ENCODE measurements around the gene CAMTA1. TPM values are rescaled to one million over a fixed set of nuclear protein-coding genes. Genes with fewer than 3 reads are reported as not detected.
A peak's percentile ranks its signal among the peaks of the same experiment; 100 is the strongest.

Gene CAMTA1
- total and polyA plus RNA-seq, 4 donors, result 48.1 to 140 (median 52.3) TPM

DNA sequence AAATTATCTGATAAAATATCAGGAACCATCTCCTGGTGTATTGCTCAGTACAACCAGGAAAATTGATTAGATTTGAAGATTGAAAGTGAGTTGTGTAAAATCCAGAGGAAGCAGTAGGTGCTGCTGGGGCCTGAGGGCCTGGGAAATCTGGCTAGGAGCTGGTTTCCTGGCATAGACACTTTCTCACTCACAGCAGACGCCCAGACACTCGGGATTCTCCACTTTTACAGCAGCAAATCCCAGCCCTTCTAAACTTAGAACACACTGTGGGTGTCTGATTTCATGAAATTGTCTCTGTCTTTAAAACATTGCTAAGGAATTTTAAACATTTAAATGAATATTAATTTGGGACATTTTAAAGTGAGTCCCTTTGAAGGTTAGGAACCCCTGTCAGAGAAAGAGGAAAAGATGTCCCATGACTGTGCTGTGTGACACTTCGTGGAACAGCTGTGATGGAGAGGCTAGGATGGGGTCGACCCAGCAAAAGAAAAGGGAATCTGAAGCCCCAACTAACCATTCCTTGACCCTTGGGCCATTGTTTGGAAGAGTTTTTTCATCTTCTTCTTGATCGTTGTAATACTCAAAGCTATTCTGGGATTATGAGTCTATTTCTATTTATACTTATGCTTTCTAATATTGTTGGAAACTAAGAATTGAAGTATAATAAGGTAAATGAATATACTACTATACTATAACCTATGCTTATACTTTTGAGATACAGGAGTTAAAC is 936.9 kb downstream of the CAMTA1 start:
- Histone ChIP-seq H3K27ac (ENCODE audit: low read depth in 1 of 2, low read length in 1 of 2) (no peak overlapping the region), H3K27me3 (ENCODE audit: control insufficient read depth in 3 of 3, insufficient read depth in 3 of 3, low read length in 2 of 3) (peaks cover 0 to 5% (median 0%) of the 10 kb centered on the region in 3 donors), H3K36me3 (ENCODE audit: control insufficient read depth in 4 of 4, insufficient read depth in 4 of 4, low read length in 4 of 4) (no peaks in the 10 kb centered on the region), H3K9ac (ENCODE audit: insufficient read depth in 1 of 2, low read length in 2 of 2) (no peak overlapping the region), H3K4me1 (ENCODE audit: control insufficient read depth in 5 of 5, insufficient read depth in 5 of 5, low read length in 5 of 5) (peaks cover 0 to 3% (median 0%) of the 10 kb centered on the region in 5 donors), H3K9me3 (ENCODE audit: control insufficient read depth in 4 of 4, insufficient read depth in 3 of 4, low read length in 3 of 4) (no peaks in the 10 kb centered on the region), H3K4me3 (no peak overlapping the region)
- DNase-seq (no peak), ATAC-seq (ENCODE audit: insufficient read depth, low FRiP score) (no peak)
- WGBS, 2 donors, result 65 to 77% methylated on average over 5 of the region's 5 CpGs
- TF ChIP-seq CTCF (IDR thresholded peaks at IDR 0.05; ENCODE audit: control extremely low read depth, extremely low read depth), result no peak

GRCh38 chr1:7722670-7723012 is 937.4 kb downstream of the CAMTA1 start:
- H3K9ac ChIP-seq (ENCODE audit: insufficient read depth in 1 of 2, low read length in 2 of 2), result no peak overlapping the region
- 90 to 95% methylated on average over 2 of the region's 2 CpGs for WGBS, 2 donors
- H3K27ac ChIP-seq (ENCODE audit: low read depth in 1 of 2, low read length in 1 of 2), result no peak overlapping the region
- H3K4me3 ChIP-seq, result no peak overlapping the region
- no peaks in the 10 kb centered on the region for H3K36me3 ChIP-seq (ENCODE audit: control insufficient read depth in 4 of 4, insufficient read depth in 4 of 4, low read length in 4 of 4)
- ATAC-seq (ENCODE audit: insufficient read depth, low FRiP score) (no peak), DNase-seq (no peak)
- no peaks in the 10 kb centered on the region for H3K9me3 ChIP-seq (ENCODE audit: control insufficient read depth in 4 of 4, insufficient read depth in 3 of 4, low read length in 3 of 4)
- H3K4me1 ChIP-seq (ENCODE audit: control insufficient read depth in 5 of 5, insufficient read depth in 5 of 5, low read length in 5 of 5), result peaks cover 0 to 3% (median 0%) of the 10 kb centered on the region in 5 donors
- peaks cover 0 to 5% (median 0%) of the 10 kb centered on the region in 3 donors for H3K27me3 ChIP-seq (ENCODE audit: control insufficient read depth in 3 of 3, insufficient read depth in 3 of 3, low read length in 2 of 3)
- TF ChIP-seq CTCF (IDR thresholded peaks at IDR 0.05; ENCODE audit: control extremely low read depth, extremely low read depth), result no peak

- H3K9me3 ChIP-seq (ENCODE audit: control insufficient read depth in 4 of 4, insufficient read depth in 3 of 4, low read length in 3 of 4), result no peaks in the 10 kb centered on the region
- H3K27ac ChIP-seq (ENCODE audit: low read depth in 1 of 2, low read length in 1 of 2), result no peak overlapping the region
- WGBS, 2 donors, result 4 to 11% methylated on average over 7 of the region's 7 CpGs
- ATAC-seq (ENCODE audit: insufficient read depth, low FRiP score) (no peak), DNase-seq (peak; percentile 30 to 66 (median 46))
- no peaks in the 10 kb centered on the region for H3K36me3 ChIP-seq (ENCODE audit: control insufficient read depth in 4 of 4, insufficient read depth in 4 of 4, low read length in 4 of 4)
- no peak overlapping the region for H3K9ac ChIP-seq (ENCODE audit: insufficient read depth in 1 of 2, low read length in 2 of 2)
- H3K4me3 ChIP-seq, result no peak overlapping the region
- no peaks in the 10 kb centered on the region for H3K27me3 ChIP-seq (ENCODE audit: control insufficient read depth in 3 of 3, insufficient read depth in 3 of 3, low read length in 2 of 3)
- TF ChIP-seq CTCF (IDR thresholded peaks at IDR 0.05; ENCODE audit: control extremely low read depth, extremely low read depth), result no peak
- peaks cover 0 to 3% (median 0%) of the 10 kb centered on the region in 5 donors for H3K4me1 ChIP-seq (ENCODE audit: control insufficient read depth in 5 of 5, insufficient read depth in 5 of 5, low read length in 5 of 5)
Measured at GRCh38 chr1:7726623-7727022, 941.4 kb downstream of the CAMTA1 start.

All from lung (tissue), 12 donors.